ENCODE measurements around the gene MED20. TPM values are rescaled to one million over a fixed set of nuclear protein-coding genes. Genes with fewer than 3 reads are reported as not detected.
"Not testable (repeated sequence)": the region's sequence is repeated elsewhere in the genome, so short reads cannot be mapped to it uniquely, and the experiment has no call there.

Gene MED20
- total RNA-seq, 4 donors from 2014 or later: 6.8 to 12.5 (median 11.2) TPM

- TF ChIP-seq CTCF (IDR thresholded peaks at IDR 0.05): no peak
- ATAC-seq (ENCODE audit: low FRiP score): no peak
- no peak for DNase-seq (ENCODE audit: low spot score)
Measured at GRCh38 chr6:41954668-41955067, 33.7 kb upstream of the MED20 start.

GRCh38 chr6:41947581-41948220, 26.8 kb upstream of the MED20 start:
- no peak for ATAC-seq (ENCODE audit: low FRiP score)
- no peak for TF ChIP-seq CTCF (IDR thresholded peaks at IDR 0.05)
- no peak for DNase-seq (ENCODE audit: low spot score)

- DNase-seq (ENCODE audit: low spot score) (no peak), ATAC-seq (ENCODE audit: low FRiP score) (no peak)
- no peak for TF ChIP-seq CTCF (IDR thresholded peaks at IDR 0.05)
Measured at GRCh38 chr6:41943456-41943855, 22.5 kb upstream of the MED20 start.

- DNase-seq (ENCODE audit: low spot score); ATAC-seq (ENCODE audit: low FRiP score): not testable (repeated sequence)
Measured at GRCh38 chr6:41942882-41943281, 21.9 kb upstream of the MED20 start.

GRCh38 chr6:41942067-41942851, 21.3 kb upstream of the MED20 start:
- ATAC-seq (ENCODE audit: low FRiP score) (peak; percentile 66), DNase-seq (ENCODE audit: low spot score) (no peak)
- TF ChIP-seq CTCF (IDR thresholded peaks at IDR 0.05): no peak

GRCh38 chr6:41941280-41942066, 20.5 kb upstream of the MED20 start, which contains the start of gene CCND3:
Gene CCND3 (minus strand): TSS chr6:41941808. CDS start chr6:41941649, 159 bp downstream.
- ATAC-seq (ENCODE audit: low FRiP score) (peak; percentile 84), DNase-seq (ENCODE audit: low spot score) (peak; percentile 64)
- no peak for TF ChIP-seq CTCF (IDR thresholded peaks at IDR 0.05)

- no peak for DNase-seq (ENCODE audit: low spot score)
- ATAC-seq (ENCODE audit: low FRiP score): peak; percentile 4
- no peak for TF ChIP-seq CTCF (IDR thresholded peaks at IDR 0.05)
Measured at GRCh38 chr6:41940759-41941279, 19.9 kb upstream of the MED20 start.
